Body of pancreas (tissue), 4 donors: ENCODE results near the gene AGPAT3.

Source experiments
- POLR2A ChIP-seq, 3 donors: fragments of 450-650 bp; IDR thresholded peaks; one replicate each; pipeline ENCODE4 v1.6.1; 2016; ENCODE audit warnings: antibody characterized with exemption in 3 of 3, mild to moderate bottlenecking in 2 of 3
- TF ChIP-seq, protein P1 (sequence below), 7 experiments: fragments of 450-650 bp in 4 of 7; fragments of 200-600 bp in 3 of 7; sonication (generic) in 3 of 7; IDR thresholded peaks; one replicate each; pipeline ENCODE4 v1.5.1; 2016 to 2019; ENCODE audit warnings: antibody characterized with exemption in 7 of 7

- TF ChIP-seq, protein P1, sequence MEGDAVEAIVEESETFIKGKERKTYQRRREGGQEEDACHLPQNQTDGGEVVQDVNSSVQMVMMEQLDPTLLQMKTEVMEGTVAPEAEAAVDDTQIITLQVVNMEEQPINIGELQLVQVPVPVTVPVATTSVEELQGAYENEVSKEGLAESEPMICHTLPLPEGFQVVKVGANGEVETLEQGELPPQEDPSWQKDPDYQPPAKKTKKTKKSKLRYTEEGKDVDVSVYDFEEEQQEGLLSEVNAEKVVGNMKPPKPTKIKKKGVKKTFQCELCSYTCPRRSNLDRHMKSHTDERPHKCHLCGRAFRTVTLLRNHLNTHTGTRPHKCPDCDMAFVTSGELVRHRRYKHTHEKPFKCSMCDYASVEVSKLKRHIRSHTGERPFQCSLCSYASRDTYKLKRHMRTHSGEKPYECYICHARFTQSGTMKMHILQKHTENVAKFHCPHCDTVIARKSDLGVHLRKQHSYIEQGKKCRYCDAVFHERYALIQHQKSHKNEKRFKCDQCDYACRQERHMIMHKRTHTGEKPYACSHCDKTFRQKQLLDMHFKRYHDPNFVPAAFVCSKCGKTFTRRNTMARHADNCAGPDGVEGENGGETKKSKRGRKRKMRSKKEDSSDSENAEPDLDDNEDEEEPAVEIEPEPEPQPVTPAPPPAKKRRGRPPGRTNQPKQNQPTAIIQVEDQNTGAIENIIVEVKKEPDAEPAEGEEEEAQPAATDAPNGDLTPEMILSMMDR (IDR thresholded peaks at IDR 0.05) = no peak
- TF ChIP-seq POLR2A (IDR thresholded peaks at IDR 0.05) = no peak
These were observed 6.0 kb upstream of the AGPAT3 start for GRCh38 chr21:43858806-43859648.
